Suprapubic skin (tissue), 4 donors: ENCODE results near the gene COL8A1.

ENCODE experiments used
- CTCF ChIP-seq, 2 donors: fragments of 200-600 bp in 1 of 2; fragments of 450-650 bp in 1 of 2; sonication (generic) in 1 of 2; IDR thresholded peaks; one replicate each; pipeline ENCODE4 v1.5.1; 2016 to 2019; ENCODE audit warnings: antibody characterized with exemption in 2 of 2, mild to moderate bottlenecking in 1 of 2, moderate library complexity in 1 of 2
- EP300 ChIP-seq: sonication (generic); formaldehyde crosslinking; IDR thresholded peaks from one replicate; pipeline ENCODE4 v1.6.1; 2017; ENCODE audit warnings: antibody characterized with exemption
- POLR2AphosphoS5 ChIP-seq, 3 donors: sonication (generic); formaldehyde crosslinking; IDR thresholded peaks; one replicate each; pipeline ENCODE4 v1.6.1; 2017; ENCODE audit warnings: antibody characterized with exemption in 3 of 3

- TF ChIP-seq CTCF (IDR thresholded peaks at IDR 0.05) = no peak
- TF ChIP-seq POLR2AphosphoS5 (IDR thresholded peaks at IDR 0.05) = no peak
- no peak for TF ChIP-seq EP300
Measured at GRCh38 chr3:99716463-99716995, 78.1 kb downstream of the COL8A1 start.
